Measurements from ENCODE around the gene AHCYL1. TPM values are rescaled to one million over a fixed set of nuclear protein-coding genes. Genes with fewer than 3 reads are reported as not detected.

AHCYL1 gene
- total and polyA plus RNA-seq, 2 of the 8 experiments (the other 6 are each of a cell fraction or from before 2014, with no cell fraction given), result 64.5 to 95.9 TPM

- H2BK5ac ChIP-seq (ENCODE audit: low read depth, low read length), result no peak overlapping the region
- H2AK5ac ChIP-seq (ENCODE audit: low read depth, low read length), result no peak overlapping the region
- no peak overlapping the region for H3K4ac ChIP-seq (replicated peaks; ENCODE audit: insufficient read length, low read depth, low read length)
- H4K20me1 ChIP-seq (replicated peaks in 1 of 2; ENCODE audit: control insufficient read depth in 1 of 2, insufficient read depth in 2 of 2, low read length in 2 of 2), result no peaks in the 10 kb centered on the region
- H3K79me1 ChIP-seq (ENCODE audit: low read depth, low read length), result no peaks in the 10 kb centered on the region
- H2BK12ac ChIP-seq (ENCODE audit: low read depth, low read length), result 0 out of 2 replicates have a peak overlapping the region, but pooled peaks have one; percentile 12
- no peak overlapping the region for H3K14ac ChIP-seq (ENCODE audit: insufficient read length)
- no peak overlapping the region for H3K9ac ChIP-seq (replicated peaks in 1 of 4; ENCODE audit: extremely low read depth in 1 of 4, low read depth in 3 of 4, low read length in 3 of 4)
- H2BK120ac ChIP-seq (replicated peaks; ENCODE audit: low read depth, low read length), result no peak overlapping the region
- H3K36me3 ChIP-seq (ENCODE audit: control insufficient read depth in 2 of 4, insufficient read depth in 4 of 4, low read length in 3 of 4), result no peaks in the 10 kb centered on the region
- no peak overlapping the region for H3K27ac ChIP-seq (ENCODE audit: low read depth, low read length)
- H3K18ac ChIP-seq (ENCODE audit: extremely low read depth, low read length), result 0 out of 2 replicates have a peak overlapping the region, but pooled peaks have one; percentile 7
- peaks cover 0 to 5% (median 3%) of the 10 kb centered on the region in 4 experiments; a peak in 4 of 7 replicates for H3K4me1 ChIP-seq (replicated peaks in 1 of 4; ENCODE audit: control insufficient read depth in 3 of 4, insufficient read depth in 4 of 4, low read length in 3 of 4)
- FAIRE-seq, result no peak
- POLR2A ChIA-PET (ENCODE audit: partially characterized antibody), result no interaction called here
- H3K27me3 ChIP-seq (replicated peaks in 1 of 4; ENCODE audit: control insufficient read depth in 3 of 4, extremely low read depth in 1 of 4, insufficient read depth in 3 of 4, low read length in 3 of 4), result no peaks in the 10 kb centered on the region
- H4K91ac ChIP-seq (replicated peaks; ENCODE audit: insufficient read length, low read length), result no peak overlapping the region
- no peaks in the 10 kb centered on the region for H3K79me2 ChIP-seq (ENCODE audit: control insufficient read depth in 1 of 2, insufficient read depth in 2 of 2, low read length in 2 of 2)
- TF ChIP-seq SIN3A (conservative IDR thresholded peaks at IDR 0.05 in 1 of 2, IDR thresholded peaks at IDR 0.05 in 1 of 2; ENCODE audit: low read depth in 1 of 2, low read length in 2 of 2) (no peak), POLR2A (IDR thresholded peaks at IDR 0.05; ENCODE audit: control extremely low read depth in 1 of 2, low read depth in 2 of 2, low read length in 2 of 2) (no peak), HDAC2 (IDR thresholded peaks at IDR 0.05; ENCODE audit: borderline replicate concordance in 1 of 2, low read depth in 2 of 2, low read length in 2 of 2) (no peak), BCL11A (IDR thresholded peaks at IDR 0.05; ENCODE audit: low read depth in 2 of 2, low read length in 2 of 2) (no peak), MAX (IDR thresholded peaks at IDR 0.05) (no peak), MAFK (IDR thresholded peaks at IDR 0.05; ENCODE audit: low read depth, low read length) (no peak), TEAD4 (IDR thresholded peaks at IDR 0.05; ENCODE audit: low read depth, low read length) (no peak)
- no peak overlapping the region for H2AFZ ChIP-seq (ENCODE audit: low read length)
- H3K4me3 ChIP-seq (ENCODE audit: extremely low read depth in 1 of 4, insufficient read depth in 2 of 4, low read depth in 3 of 4, low read length in 4 of 4), result no peak overlapping the region
- no peaks in the 10 kb centered on the region for H3K9me3 ChIP-seq (ENCODE audit: insufficient read depth in 2 of 2, low read depth in 1 of 2, low read length in 1 of 2)
- no peak overlapping the region for H4K5ac ChIP-seq (ENCODE audit: insufficient read length, low read depth, low read length)
- DNase-seq (ENCODE audit: low read depth in 1 of 2, low spot score in 2 of 2), result no peak
- H3K4me2 ChIP-seq (ENCODE audit: insufficient read depth in 1 of 2, low read depth in 2 of 2, low read length in 2 of 2), result no peak overlapping the region
- no peak overlapping the region for H4K8ac ChIP-seq (ENCODE audit: extremely low read depth, insufficient read depth, low read length)
- no peak overlapping the region for H2BK20ac ChIP-seq (ENCODE audit: low read length)
- CTCF ChIA-PET (ENCODE audit: partially characterized antibody), result interaction anchor here (0.6 to 18.1 kb wide), 16 partner anchors 13 to 434 kb away, joined by 3 to 700 read pairs (median 4); no protein-coding TSS in a partner anchor
- 85% methylated on average over 5 of the region's 5 CpGs; no CpG with 5 or more reads in 1 of the 2 experiments for WGBS, 2 experiments (ENCODE audit: extremely low coverage in 1 of 2, insufficient coverage in 1 of 2, insufficient read length in 1 of 2, insufficient replicate concordance in 2 of 2, low coverage in 1 of 2, low lambda C conversion rate in 2 of 2, missing lambda C conversion rate in 1 of 2)
- H3K23me2 ChIP-seq (ENCODE audit: low read depth, low read length), result no peaks in the 10 kb centered on the region
- H3K56ac ChIP-seq (replicated peaks; ENCODE audit: insufficient read length, low read depth, low read length), result no peak overlapping the region
- no peak overlapping the region for H3K23ac ChIP-seq (ENCODE audit: insufficient read length)
- H2BK15ac ChIP-seq (ENCODE audit: low read length), result no peak overlapping the region
These were observed 5.0 kb upstream of the AHCYL1 start for GRCh38 chr1:109979489-109980091.

Data from H1 (cell line).